NCI-H1048 (cell line): Measurements from ENCODE around the gene SALL3.

Experiments
- DNase-seq: peaks from one replicate; lab custom pipeline; 2025; lab: John Stamatoyannopoulos, UW

Gene SALL3

DNA sequence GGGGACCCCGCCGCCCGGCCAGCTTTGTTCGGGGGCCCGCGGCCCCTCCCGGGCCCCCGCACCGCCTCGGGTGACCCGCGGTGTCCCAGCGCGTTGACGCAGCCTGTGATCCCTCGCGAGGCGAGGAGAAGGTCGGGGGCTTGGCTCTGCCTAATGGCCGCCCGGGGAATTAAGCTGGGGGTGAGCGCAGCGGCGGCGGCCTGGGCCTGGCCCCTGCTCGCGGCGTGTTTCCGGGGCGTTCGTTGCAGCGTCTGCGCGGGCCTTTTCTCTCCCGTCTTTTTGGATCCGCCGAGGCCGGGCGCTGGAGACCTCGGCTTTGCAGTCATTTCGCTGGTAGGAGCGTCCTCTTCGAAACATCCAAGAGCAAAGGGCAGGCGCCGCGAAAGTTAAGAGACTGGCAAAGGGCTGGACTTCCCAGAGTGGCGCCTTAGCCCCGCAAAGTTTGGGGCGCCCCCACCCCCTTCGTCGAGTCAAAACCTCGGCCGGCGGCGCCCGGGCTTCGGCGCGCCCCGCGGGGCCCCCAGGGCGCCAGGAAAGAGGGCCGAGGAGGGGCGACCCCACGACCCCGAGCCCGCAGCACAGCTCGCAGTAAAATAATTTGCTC lies 1.3 kb downstream of the SALL3 start:
- no peak for DNase-seq

DNA sequence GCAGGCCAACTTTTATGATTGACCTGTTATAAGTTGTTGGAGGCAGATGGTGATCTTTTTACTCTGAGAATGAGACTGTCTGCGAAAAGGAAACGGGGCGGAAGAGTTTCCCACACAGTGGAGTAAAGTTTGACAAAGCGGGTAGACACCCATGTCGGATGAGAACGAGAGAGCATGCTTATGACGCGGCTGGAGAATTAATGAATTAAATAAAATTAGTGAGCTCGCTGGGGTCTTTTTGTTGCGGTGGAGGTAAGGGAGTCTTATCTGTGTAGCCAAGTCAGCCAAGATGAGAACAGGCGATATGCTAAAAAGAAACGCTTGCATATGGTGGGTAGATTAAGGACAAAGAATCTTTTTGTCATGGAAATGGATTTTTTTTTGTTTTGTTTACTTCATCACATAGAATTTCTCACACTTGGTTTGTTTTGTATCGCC lies 1.8 kb downstream of the SALL3 start:
- no peak for DNase-seq

DNA sequence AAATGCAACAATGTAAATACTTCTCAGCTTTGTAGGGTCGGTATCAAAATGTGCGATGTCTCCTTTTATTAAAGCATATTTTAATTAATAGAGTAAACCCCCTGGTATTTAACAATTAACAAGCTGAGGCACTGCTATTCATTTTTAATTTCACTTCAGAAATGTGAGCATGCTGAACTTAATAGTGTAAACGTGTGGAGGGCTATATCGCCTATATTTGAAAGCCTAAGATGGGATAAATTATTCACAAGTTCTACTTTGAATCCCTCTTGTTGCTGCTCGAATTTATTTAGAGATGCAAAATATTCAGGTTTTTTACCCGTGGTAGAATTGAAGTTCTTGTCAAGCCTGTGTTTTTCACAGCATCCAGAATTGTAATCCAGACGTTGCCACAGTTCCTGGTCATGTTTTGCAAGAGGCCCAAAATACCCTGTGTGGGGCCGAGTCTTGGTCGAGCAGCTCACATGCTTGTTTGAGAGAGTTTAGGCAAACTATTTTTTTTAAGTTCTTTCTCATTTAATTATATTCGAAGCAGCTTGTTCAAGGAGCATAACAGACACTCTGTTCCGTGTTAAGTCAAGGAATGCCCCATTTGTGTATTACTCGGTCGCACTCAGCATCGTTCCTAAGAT lies 2.5 kb downstream of the SALL3 start:
- DNase-seq: no peak

DNA sequence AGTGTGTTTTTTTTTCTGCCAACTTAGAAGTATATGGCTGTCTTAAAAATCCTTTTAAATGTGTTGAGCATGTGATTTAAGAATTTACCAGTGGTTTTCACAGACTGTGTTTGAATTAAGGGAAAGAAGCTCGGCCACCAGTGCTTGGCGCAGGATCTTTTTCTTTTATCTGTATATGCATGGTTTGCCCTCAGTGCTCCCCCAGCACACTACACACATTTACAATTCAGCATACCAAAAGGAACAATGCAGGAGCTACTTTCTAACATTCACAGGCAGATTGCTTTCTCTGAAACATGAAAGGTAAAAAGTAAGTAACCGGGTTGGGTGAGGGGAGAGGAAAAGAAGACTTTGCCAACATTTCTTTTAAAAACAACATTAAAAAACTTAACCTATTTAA lies 3.9 kb downstream of the SALL3 start:
- DNase-seq: no peak

DNA sequence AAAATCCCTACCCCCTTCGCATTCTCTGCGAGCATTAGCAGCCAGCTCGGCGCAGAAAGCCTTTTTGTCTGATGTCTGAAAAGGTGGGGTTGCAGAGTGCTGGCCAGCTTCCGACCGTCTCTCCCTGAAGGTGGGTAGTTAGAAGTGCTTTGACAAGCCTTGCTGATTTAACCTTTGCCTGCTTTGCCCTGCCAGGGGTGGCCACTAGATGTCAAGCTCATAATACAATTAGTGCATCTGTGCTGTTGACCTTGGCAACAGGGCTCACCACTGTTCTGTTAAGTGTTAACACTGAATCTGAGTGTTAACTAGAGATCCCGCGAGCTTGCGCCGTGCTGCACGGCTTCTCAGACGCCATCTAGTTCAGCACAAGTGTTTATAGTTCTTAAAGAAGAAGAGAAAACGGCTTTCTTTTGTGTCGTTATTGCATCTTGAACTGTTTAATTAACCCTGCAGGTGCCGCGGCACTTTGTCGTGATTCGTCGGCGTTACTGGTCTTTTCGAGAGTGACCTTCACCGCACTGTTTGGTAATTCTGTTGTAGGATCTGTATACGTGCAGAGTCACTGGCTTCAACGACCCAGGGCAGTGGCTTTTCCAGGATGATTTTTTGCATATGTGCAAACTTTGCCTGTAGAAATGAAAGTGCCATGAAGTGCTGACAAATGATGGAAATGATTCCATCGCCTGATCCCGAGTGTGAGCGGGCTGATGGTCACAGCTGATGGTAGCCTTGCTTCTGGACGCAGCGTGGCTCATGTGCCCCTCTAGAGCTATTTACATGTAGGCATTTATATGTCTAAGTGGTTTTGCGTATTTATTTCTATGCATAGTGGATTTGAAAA lies 5.5 kb downstream of the SALL3 start:
- DNase-seq: no peak

DNA sequence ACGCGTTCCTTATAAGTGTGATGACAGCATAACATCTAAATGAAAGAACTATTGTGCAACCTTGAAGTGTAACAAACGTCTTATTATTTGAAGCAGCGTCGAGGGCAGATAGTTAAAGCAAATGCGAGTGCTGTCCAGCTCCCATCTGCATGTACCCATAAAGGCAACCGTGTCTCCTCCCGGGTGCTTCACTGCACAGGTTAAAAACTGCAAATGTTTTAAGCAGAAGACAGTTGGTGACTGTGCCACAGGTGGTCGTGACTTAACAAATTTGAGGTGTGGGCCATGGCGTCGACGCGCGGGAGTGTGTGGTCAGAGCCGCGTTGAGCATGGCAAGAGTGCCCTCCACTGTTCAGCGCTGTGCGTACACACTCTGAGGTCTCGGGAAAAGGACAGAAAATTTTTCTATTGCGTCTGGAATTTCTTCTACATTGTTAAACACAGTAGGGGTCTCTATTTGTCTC lies 6.4 kb downstream of the SALL3 start:
- peak; percentile 13 for DNase-seq

DNA sequence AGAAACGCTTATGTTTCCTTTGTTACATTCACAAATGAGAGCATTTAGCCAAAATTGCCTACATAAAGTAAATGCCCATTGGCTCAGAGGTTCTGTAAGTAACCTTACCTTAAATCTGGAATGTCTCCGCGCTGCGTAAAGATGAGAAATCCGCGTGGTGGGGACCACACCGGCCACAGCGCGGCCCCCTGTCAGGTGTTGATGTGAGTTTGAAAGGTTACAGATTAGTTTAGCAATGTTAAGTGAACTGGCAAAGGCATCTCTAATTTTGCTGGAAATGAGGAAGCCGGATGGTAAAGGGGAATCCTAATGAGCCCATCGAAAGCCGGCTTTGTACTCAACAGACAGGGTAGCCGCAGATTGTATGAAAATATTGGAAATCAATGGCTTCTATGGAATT lies 11.8 kb downstream of the SALL3 start:
- DNase-seq: no peak

DNA sequence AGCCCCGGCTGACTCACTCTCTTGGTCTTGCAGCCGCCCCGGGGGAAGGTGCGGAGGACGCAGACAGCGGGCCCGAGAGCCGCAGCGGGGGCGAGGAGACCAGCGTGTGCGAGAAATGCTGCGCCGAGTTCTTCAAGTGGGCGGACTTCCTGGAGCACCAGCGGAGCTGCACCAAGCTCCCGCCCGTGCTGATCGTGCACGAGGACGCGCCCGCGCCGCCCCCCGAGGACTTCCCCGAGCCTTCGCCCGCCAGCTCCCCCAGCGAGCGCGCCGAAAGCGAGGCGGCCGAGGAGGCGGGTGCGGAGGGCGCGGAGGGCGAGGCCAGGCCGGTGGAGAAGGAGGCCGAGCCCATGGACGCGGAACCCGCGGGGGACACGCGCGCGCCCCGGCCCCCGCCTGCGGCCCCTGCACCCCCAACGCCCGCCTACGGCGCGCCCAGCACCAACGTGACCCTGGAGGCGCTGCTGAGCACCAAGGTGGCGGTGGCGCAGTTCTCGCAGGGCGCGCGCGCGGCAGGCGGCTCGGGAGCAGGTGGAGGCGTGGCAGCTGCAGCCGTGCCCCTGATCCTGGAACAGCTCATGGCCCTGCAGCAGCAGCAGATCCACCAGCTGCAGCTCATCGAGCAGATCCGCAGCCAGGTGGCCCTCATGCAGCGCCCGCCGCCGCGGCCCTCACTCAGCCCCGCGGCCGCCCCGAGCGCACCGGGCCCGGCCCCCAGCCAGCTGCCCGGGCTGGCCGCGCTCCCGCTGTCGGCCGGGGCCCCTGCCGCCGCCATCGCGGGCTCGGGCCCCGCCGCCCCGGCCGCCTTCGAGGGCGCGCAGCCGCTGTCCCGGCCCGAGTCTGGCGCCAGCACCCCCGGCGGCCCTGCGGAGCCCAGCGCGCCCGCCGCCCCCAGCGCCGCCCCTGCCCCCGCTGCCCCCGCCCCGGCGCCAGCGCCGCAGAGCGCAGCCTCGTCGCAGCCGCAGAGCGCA lies 12.7 kb downstream of the SALL3 start:
- DNase-seq: no peak

DNA sequence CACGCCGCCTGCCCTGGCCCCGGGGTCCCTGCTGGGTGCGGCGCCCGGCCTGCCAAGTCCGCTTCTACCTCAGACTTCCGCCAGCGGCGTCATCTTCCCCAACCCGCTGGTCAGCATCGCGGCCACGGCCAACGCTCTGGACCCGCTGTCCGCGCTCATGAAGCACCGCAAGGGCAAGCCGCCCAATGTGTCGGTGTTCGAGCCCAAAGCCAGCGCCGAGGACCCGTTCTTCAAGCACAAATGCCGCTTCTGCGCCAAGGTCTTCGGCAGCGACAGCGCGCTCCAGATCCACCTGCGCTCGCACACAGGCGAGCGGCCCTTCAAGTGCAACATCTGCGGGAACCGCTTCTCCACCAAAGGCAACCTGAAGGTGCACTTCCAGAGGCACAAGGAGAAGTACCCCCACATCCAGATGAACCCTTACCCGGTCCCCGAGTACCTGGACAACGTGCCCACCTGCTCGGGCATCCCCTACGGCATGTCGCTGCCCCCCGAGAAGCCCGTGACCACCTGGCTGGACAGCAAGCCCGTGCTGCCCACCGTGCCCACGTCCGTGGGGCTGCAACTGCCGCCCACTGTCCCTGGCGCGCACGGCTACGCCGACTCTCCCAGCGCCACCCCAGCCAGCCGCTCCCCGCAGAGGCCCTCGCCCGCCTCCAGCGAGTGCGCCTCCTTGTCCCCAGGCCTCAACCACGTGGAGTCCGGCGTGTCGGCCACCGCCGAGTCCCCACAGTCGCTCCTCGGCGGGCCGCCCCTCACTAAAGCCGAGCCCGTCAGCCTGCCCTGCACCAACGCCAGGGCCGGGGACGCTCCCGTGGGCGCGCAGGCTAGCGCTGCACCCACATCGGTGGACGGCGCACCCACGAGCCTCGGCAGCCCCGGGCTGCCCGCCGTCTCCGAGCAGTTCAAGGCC lies 13.7 kb downstream of the SALL3 start:
- DNase-seq: no peak

DNA sequence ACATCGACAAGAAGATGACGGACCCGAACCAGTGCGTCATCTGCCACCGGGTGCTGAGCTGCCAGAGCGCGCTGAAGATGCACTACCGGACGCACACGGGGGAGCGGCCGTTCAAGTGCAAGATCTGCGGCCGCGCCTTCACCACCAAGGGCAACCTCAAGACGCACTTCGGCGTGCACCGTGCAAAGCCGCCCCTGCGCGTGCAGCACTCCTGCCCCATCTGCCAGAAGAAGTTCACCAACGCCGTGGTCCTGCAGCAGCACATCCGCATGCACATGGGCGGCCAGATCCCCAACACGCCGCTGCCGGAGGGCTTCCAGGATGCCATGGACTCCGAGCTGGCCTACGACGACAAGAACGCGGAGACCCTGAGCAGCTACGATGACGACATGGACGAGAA lies 14.4 kb downstream of the SALL3 start:
- no peak for DNase-seq

DNA sequence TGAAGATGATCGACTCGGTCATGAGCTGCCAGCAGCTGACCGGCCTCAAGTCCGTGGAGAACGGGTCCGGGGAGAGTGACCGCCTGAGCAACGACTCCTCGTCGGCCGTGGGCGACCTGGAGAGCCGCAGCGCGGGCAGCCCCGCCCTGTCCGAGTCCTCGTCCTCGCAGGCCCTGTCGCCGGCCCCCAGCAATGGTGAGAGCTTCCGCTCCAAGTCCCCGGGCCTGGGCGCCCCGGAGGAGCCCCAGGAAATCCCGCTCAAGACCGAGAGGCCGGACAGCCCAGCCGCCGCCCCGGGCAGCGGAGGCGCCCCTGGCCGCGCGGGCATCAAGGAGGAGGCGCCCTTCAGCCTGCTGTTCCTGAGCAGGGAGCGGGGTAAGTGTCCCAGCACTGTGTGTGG lies 14.9 kb downstream of the SALL3 start:
- no peak for DNase-seq

DNA sequence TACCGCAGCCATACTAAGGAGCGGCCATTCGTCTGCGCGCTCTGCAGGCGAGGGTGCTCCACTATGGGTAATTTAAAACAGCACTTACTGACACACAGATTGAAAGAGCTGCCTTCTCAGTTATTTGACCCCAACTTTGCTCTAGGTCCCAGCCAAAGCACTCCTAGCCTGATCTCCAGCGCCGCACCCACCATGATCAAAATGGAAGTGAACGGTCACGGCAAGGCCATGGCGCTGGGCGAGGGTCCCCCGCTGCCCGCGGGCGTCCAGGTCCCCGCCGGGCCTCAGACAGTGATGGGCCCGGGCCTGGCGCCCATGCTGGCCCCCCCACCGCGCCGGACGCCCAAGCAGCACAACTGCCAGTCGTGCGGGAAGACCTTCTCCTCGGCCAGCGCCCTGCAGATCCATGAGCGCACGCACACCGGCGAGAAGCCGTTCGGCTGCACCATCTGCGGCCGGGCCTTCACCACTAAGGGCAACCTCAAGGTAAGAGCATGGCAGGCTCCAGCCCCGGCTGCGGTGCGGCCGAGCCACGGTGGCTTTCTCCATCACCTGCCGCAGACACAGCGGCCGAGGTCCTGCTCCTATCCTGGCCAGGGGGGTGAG lies 15.5 kb downstream of the SALL3 start:
- DNase-seq: no peak

DNA sequence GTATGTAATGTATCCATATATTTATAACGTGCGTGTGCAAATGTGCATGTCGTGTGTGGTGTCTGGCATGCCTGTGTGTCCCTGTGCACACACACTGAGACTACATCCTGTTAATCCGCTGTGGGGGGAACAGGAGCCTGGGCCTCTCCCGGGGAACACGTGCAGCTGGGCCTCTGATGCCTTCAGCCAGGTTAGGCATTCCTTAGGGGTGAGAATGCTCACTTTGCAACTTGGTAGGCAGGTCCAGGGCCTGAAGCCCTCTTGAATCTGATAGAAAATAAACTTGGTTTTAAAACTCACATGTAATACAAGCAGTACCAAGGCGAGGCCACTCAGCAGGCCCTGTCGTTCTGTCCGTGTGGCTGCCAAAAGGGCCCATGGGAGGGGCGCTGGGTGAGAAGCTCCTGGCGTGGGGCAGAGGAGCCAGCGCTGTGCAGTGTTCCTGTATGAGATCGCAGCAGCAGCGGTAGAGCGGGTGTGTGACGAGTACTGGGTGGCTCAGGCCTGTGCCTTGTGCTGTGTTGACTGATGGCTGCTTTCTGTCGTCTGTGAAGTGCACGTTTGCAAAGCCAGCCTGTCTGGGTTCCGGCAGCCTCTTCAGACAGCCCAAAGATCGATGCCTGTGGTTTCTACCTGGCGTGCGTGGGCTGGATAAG lies 16.2 kb downstream of the SALL3 start:
- no peak for DNase-seq

DNA sequence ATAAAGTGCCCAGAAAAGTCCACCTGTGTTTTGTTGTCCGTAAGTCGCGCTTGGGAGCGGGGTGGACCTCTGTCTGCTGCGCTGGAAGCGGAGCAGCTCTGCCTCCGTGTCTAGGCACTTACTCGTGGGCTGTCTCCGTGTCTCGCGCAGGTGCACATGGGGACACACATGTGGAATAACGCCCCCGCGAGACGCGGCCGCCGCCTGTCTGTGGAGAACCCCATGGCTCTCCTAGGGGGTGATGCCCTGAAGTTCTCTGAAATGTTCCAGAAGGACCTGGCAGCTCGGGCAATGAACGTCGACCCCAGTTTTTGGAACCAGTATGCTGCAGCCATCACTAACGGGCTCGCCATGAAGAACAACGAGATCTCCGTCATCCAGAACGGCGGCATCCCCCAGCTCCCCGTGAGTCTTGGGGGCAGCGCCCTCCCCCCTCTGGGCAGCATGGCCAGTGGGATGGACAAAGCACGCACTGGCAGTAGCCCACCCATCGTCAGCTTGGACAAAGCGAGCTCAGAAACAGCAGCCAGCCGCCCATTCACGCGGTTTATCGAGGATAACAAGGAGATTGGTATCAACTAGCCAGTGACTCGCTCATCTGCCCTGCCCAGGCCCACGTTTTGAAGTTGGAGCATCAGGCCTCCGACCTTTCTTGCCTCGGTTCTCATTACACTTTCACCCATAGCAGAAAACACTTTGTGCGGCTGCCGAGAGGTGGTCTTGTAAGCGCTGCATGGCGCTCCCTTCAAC lies 17.3 kb downstream of the SALL3 start:
- no peak for DNase-seq

DNA sequence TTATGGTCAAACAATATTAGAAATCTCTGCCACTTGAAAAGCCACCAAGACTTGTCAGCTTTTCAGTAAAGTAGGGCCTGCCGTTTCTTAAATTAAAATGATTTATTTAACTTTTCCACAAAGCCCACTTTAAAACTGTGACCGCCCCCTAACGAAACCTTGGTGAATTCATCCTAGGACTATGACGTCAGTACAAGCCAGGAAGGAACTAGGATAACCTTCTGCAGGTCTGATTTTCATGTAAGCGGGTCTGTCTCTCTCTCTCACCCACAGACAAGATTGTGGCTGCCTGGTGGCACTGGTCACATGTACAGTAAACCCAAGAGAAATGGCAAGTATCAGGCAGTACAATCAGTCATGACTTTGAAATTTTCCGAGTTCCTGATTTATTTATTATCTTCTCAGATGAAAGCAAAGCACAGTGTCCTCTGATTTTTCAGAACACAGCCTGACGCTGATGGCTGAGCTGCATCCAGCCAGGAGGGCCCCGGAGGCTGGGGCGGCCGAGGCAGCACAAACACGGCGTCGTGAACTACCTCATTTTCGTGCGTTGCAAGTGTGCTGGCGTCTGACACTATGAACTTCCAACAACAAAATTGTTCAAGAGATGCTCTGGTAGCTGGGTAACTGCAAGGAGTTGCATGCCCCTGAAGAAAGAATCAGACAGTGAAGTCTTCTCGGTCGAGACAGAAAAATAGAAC lies 18.9 kb downstream of the SALL3 start:
- no peak for DNase-seq

DNA sequence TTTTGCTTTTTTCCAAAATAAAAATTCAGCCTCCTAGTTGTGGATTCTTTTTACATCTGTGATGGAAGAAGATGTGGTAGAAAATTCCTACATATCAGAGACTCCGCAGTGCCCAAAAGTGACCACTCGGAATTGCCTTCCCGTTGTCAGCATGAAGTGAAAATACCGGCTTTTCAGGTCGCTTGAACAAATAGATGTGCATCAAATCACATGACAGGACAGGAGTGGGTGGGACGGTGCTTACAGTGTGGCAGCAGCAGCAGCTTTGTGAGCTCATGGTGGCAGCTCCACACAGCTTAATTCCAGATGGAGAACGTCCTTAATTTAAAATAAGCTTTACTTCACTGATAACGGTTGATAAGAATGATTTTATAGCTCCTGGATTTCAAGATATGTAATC lies 20.3 kb downstream of the SALL3 start:
- DNase-seq: peak; percentile 54

DNA sequence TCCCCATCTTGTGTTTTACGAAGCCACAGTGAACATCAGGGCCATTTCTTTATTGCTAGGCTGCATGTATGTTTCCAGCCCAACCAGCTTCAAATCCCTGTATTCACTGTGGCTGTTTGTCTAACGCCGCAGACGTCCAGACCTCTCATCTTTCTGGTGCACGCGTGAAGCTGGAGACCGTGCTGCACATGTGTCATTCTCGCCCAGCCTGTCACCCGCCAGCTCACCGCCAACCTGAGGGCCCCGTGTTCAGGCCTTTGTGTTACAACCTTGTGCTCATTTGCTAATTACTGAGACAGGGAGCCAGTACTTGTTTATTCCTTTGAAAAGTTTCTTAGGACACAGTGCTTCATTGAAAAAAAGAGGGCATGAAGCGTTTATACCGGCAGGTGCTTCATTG lies 21.4 kb downstream of the SALL3 start:
- DNase-seq: no peak

DNA sequence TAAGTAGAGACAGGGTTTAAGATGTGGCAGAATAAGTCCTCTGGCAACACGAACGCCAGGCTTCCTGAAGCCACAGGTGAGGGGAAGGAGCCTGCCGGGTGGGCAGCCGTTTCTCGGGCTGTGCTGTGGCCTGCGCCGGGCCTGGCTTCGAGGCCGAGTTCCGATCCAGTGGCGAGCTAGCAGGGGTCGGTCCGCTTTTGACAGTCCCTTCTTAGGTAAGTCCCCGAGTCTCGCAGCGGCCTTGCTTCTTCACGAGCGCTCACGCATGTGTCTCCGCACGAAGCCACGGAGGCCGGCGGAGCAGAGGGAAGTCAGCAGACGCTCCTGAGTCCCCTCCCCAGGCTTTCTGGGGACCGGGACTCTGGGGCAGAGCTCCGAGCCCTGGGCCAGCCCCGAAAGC lies 26.0 kb downstream of the SALL3 start:
- DNase-seq: no peak
